ENCODE measurements around the gene NTSR2.

DNA sequence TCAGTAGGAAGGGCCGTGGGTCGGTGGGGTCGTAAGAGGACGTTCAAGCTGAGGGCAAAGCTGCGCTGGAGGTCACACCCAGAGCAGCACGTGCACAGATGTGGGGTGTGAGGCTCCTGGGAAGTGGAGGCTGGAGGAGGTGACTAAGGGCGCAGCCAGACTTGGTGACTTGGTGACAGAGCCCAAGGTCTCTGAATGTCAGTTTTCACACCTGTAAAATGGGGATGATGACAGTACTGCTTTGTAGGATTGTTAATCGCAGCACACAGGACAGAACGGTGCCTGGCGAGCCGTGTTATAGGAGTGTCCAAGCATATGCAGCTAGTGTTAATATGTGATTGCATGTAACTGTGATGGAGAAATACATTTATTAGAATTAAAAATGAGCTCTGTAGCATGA, 40.8 kb downstream of the NTSR2 start:
- no peak for TF ChIP-seq POLR2A (IDR thresholded peaks at IDR 0.05)
- TF ChIP-seq, protein P1, sequence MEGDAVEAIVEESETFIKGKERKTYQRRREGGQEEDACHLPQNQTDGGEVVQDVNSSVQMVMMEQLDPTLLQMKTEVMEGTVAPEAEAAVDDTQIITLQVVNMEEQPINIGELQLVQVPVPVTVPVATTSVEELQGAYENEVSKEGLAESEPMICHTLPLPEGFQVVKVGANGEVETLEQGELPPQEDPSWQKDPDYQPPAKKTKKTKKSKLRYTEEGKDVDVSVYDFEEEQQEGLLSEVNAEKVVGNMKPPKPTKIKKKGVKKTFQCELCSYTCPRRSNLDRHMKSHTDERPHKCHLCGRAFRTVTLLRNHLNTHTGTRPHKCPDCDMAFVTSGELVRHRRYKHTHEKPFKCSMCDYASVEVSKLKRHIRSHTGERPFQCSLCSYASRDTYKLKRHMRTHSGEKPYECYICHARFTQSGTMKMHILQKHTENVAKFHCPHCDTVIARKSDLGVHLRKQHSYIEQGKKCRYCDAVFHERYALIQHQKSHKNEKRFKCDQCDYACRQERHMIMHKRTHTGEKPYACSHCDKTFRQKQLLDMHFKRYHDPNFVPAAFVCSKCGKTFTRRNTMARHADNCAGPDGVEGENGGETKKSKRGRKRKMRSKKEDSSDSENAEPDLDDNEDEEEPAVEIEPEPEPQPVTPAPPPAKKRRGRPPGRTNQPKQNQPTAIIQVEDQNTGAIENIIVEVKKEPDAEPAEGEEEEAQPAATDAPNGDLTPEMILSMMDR (IDR thresholded peaks at IDR 0.05) = no peak
